Dedifferentiated amniotic fluid mesenchymal stem cell (primary cell): ENCODE measurements around the gene C1orf87.
A peak's percentile ranks its signal among the peaks of the same experiment; 100 is the strongest.

Experiments
- DNase-seq: peaks from one replicate; pipeline ENCODE4 v3.0.0-alpha.2; 2016; ENCODE audit errors: extremely low spot score

C1orf87 gene

GRCh38 chr1:59948990-59949389 is 124.6 kb downstream of the C1orf87 start:
- no peak for DNase-seq

DNA sequence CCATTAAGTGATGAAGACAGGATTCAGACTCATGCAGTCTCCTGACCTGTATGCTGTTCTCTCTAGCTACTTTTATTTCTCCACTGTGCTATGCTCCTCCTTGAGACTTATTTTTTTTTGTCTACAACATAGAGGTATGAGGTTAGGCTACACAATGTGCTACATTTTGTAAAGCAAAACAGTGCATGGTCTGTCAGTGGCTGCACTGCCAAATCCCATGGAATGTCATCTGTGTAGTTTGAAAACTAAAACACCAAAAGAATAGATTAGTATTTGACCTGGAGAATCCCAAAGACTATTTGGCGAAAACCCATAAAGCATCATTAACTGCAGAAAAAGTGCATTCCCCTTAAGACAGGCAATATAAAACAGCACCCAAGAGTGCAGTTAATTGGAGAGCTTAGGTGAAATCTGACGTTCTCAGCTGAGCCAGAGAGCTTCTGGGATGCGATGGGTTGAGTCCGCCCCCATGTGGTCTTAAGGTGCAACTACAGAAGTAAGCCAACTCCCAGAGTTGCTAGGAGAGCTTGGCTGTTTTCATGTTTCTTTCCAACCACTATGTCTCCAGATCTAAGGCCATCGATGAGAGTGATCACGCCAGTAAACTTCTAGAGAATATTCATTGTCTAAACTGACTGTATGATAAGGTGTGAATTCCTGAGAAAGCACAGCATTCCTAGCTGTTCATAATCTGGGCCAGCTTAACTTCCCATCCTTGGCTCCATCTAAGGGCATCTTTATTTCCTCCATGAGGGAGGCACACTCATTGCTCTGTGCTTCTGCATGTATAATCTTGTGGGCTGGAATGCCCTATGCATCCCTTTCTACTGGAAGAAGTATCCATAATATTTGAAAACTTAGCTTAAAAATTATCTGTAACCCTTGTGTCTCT is 126.3 kb downstream of the C1orf87 start:
- peak; percentile 72 for DNase-seq

DNA sequence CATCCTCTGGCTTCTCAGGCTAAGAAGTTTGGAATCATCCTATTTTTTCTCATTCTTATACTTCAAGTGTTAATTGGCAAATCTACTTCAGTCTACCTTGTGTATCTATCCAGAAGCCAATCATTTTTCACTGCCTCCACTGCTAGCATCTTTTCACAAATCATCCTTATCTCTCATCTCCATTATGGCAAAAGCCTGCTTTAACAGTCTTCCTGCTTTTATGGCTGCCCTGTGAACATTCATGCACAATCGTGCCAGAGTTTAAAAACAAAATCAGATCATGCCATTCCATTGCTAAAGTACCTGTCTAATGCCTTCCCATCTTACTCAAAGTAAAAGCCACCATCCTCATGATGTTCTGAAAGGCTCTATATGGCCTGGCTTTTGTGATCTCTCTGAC is 127.8 kb downstream of the C1orf87 start:
- no peak for DNase-seq
